GM12878 (cell line): ENCODE results near the gene EVI5L. TPM values are rescaled to one million over a fixed set of nuclear protein-coding genes. Genes with fewer than 3 reads are reported as not detected.

Experiments used
- ATAC-seq: fragments of 200-7000 bp; cut with Tn5 transposase; 3 replicates; pipeline ENCODE4 v1.9.1; 2020; ENCODE audit warnings: mild to moderate bottlenecking, moderate library complexity
- BruUV-seq: library from RNA; stranded (reverse); fragments of 400-500 nt; replicated peaks from 2 replicates; lab custom pipeline; 2021; lab: Mats Ljungman, UMichigan
- CTCF ChIA-PET: fragments of 300-600 bp; sonication (Branson Sonifier 250); formaldehyde crosslinking; extraction: SDS; loops from one replicate; lab custom pipeline; 2021; ENCODE audit warnings: inconsistent platforms; lab: Yijun Ruan, JAX
- POLR2A ChIA-PET: fragments of 350-600 bp; formaldehyde crosslinking; extraction: SDS; loops from one replicate; lab custom pipeline; 2021; ENCODE audit warnings: inconsistent platforms; lab: Charles Lee
- RAD21 ChIA-PET: fragments of 300-600 bp; sonication (Branson Sonifier 250); formaldehyde crosslinking; loops from one replicate; lab custom pipeline; 2023; ENCODE audit warnings: antibody characterized with exemption; ENCODE audit not compliant: unreplicated experiment; lab: Charles Lee
- SMC1A ChIA-PET: fragments of 300-600 bp; sonication (Branson Sonifier 250); formaldehyde crosslinking; loops from one replicate; lab custom pipeline; 2023; ENCODE audit not compliant: unreplicated experiment, uncharacterized antibody; lab: Charles Lee
- DNase-seq: peaks from one replicate; pipeline ENCODE4 v3.0.0-alpha.2; 2011; ENCODE audit warnings: low read depth, low spot score
- FAIRE-seq: peaks from 3 replicates; lab custom pipeline; 2011; peaks lifted over from hg19 to GRCh38; lab: Jason Lieb, UNC
- H2AFZ ChIP-seq: 2 replicates; pipeline ENCODE4 v1.6.0; 2011; ENCODE audit warnings: low read depth, low read length, control low read depth; ENCODE audit not compliant: control insufficient read depth
- H3K27ac ChIP-seq: 2 replicates; pipeline ENCODE4 v1.5.1; 2011; ENCODE audit warnings: control low read depth; ENCODE audit not compliant: control insufficient read depth, insufficient read depth
- H3K27me3 ChIP-seq, 2 experiments: replicated peaks in 1 of 2; 2 replicates each; pipeline versions ENCODE4 v1.6.0 to v1.6.1; 2011; ENCODE audit warnings: low read length in 1 of 2; ENCODE audit not compliant: control insufficient read depth in 2 of 2, insufficient read depth in 2 of 2
- H3K36me3 ChIP-seq, 2 experiments: 2 replicates each; pipeline ENCODE4 v1.5.1; 2011; ENCODE audit warnings: low read length in 1 of 2; ENCODE audit not compliant: control insufficient read depth in 2 of 2, insufficient read depth in 2 of 2
- H3K4me1 ChIP-seq: 2 replicates; pipeline ENCODE4 v1.6.1; 2011; ENCODE audit warnings: mild to moderate bottlenecking, low read length, moderate library complexity, mixed read lengths; ENCODE audit not compliant: control insufficient read depth, insufficient read depth
- H3K4me2 ChIP-seq: 2 replicates; pipeline ENCODE4 v1.6.0; 2011; ENCODE audit warnings: control low read depth; ENCODE audit not compliant: control insufficient read depth, insufficient read depth
- H3K4me3 ChIP-seq: fragments of 200-600 bp; sonication (generic); 2 replicates; pipeline ENCODE4 v1.5.1; 2016
- H3K79me2 ChIP-seq: 2 replicates; pipeline ENCODE4 v1.6.0; 2011; ENCODE audit warnings: low read length; ENCODE audit not compliant: control insufficient read depth, insufficient read depth
- H3K9ac ChIP-seq: 2 replicates; pipeline ENCODE4 v1.8.0; 2011; ENCODE audit warnings: low read length, control low read depth, mixed read lengths; ENCODE audit not compliant: control insufficient read depth, insufficient read depth
- H3K9me3 ChIP-seq: replicated peaks from 3 replicates; pipeline ENCODE4 v1.5.1; 2011; ENCODE audit warnings: mild to moderate bottlenecking, low read length; ENCODE audit not compliant: control insufficient read depth, insufficient read depth
- H4K20me1 ChIP-seq: 2 replicates; pipeline ENCODE4 v1.6.0; 2011; ENCODE audit not compliant: control insufficient read depth, insufficient read depth
- BMI1 ChIP-seq: fragments of 450-650 bp; IDR thresholded peaks from 2 replicates; pipeline ENCODE4 v1.6.1; 2016; ENCODE audit warnings: mild to moderate bottlenecking, moderate library complexity, borderline replicate concordance
- FOXM1 ChIP-seq: IDR thresholded peaks from 2 replicates; pipeline ENCODE4 v1.6.1; 2012; ENCODE audit warnings: low read depth, mild to moderate bottlenecking, inconsistent platforms, low read length, moderate library complexity
- HDAC6 ChIP-seq: fragments of 200-600 bp; sonication (generic); IDR thresholded peaks from one replicate; pipeline ENCODE4 v1.8.0; 2017; ENCODE audit warnings: antibody characterized with exemption; ENCODE audit not compliant: unreplicated experiment
- MYC ChIP-seq: IDR thresholded peaks from 2 replicates; pipeline ENCODE4 v1.6.1; 2011; ENCODE audit warnings: mild to moderate bottlenecking, low read length, moderate library complexity, inconsistent platforms; ENCODE audit not compliant: insufficient read depth, insufficient replicate concordance, insufficient read length, severe bottlenecking
- NFYA ChIP-seq: IDR thresholded peaks from 2 replicates; pipeline ENCODE4 v1.6.1; 2011; ENCODE audit warnings: low read depth, mild to moderate bottlenecking, low read length, improper control_type of control experiment, borderline replicate concordance
- NFYB ChIP-seq: IDR thresholded peaks from 2 replicates; pipeline ENCODE4 v1.6.1; 2011; ENCODE audit warnings: low read depth, mild to moderate bottlenecking, low read length, improper control_type of control experiment, moderate library complexity; ENCODE audit not compliant: insufficient read depth
- SMARCA5 ChIP-seq: fragments of 450-650 bp; IDR thresholded peaks from 2 replicates; pipeline ENCODE4 v1.6.1; 2017; ENCODE audit warnings: mild to moderate bottlenecking
- SUPT20H ChIP-seq: IDR thresholded peaks from 2 replicates; pipeline ENCODE4 v1.6.1; 2011; ENCODE audit warnings: low read depth, mild to moderate bottlenecking, low read length, moderate library complexity, borderline replicate concordance; ENCODE audit not compliant: control insufficient read depth
- SUZ12 ChIP-seq: fragments of 200-600 bp; sonication (generic); IDR thresholded peaks from one replicate; pipeline ENCODE4 v1.6.1; 2018; ENCODE audit warnings: antibody characterized with exemption, mild to moderate bottlenecking; ENCODE audit not compliant: unreplicated experiment
- ZNF24 ChIP-seq: fragments of 450-650 bp; IDR thresholded peaks from 2 replicates; pipeline ENCODE4 v1.6.1; 2017; ENCODE audit warnings: antibody characterized with exemption, mild to moderate bottlenecking
- ZZZ3 ChIP-seq: IDR thresholded peaks from 2 replicates; pipeline ENCODE4 v1.6.1; 2011; ENCODE audit warnings: low read depth; ENCODE audit not compliant: control insufficient read depth, insufficient read length
- WGBS: methylation state at CpG from one replicate; pipeline ENCODE4 v1.1.6; 2016; ENCODE audit warnings: low lambda C conversion rate; ENCODE audit not compliant: insufficient replicate concordance, insufficient coverage; ENCODE audit errors: missing lambda C conversion rate; 5-methylcytosine and 5-hydroxymethylcytosine counted together
- in situ Hi-C: fragments of 300-500 bp; cut with MboI; formaldehyde crosslinking; loops from 9 replicates; pipeline ENCODE4 v1.14.3; 2018; ENCODE audit warnings: mixed read lengths
- intact Hi-C: fragments of 100-400 bp; cut with micrococcal nuclease; formaldehyde crosslinking; loops from one replicate; pipeline ENCODE4 v1.14.2; 2022; ENCODE audit not compliant: unreplicated experiment
- polyA plus RNA-seq, 11 experiments: library from polyadenylated mRNA; depleted of rRNA in 4 of 11; unstranded in 6 of 11; stranded (reverse) in 5 of 11; fragments of >200 nt; fragmentation: Nextera tagmentation in 4 of 11; fragmentation: Illumina TruSeq in 1 of 11; extraction: Ambion mirVana in 4 of 11; extraction: Trizol in 1 of 11; gene quantifications; 1 replicate in 1 of 11; 2 replicates in 10 of 11; pipeline versions ENCODE4 v1.2.1 to v1.2.3, GENCODE V29; 2011 to 2016; ENCODE audit warnings: inconsistent platforms in 2 of 11, missing spikeins in 2 of 11, low read depth in 1 of 11
- total RNA-seq, 4 experiments: library from RNA; depleted of rRNA in 3 of 4; stranded (reverse); fragments of >200 nt in 3 of 4; fragmentation: Illumina TruSeq in 1 of 4; extraction: Trizol in 1 of 4; gene quantifications; 2 replicates each; pipeline versions ENCODE4 v1.2.1 to v1.2.3, GENCODE V29; 2013 to 2021
- TF ChIP-seq, protein P1 (sequence below): IDR thresholded peaks from 2 replicates; pipeline ENCODE4 v1.6.1; 2011; ENCODE audit warnings: borderline replicate concordance, low read depth, mild to moderate bottlenecking, moderate library complexity, low read length; ENCODE audit not compliant: insufficient read depth, poor library complexity, severe bottlenecking
- TF ChIP-seq, protein P2 (sequence below): IDR thresholded peaks from 2 replicates; pipeline ENCODE4 v1.6.1; 2011; ENCODE audit warnings: low read depth, low read length, improper control_type of control experiment, borderline replicate concordance
- TF ChIP-seq, protein P3 (sequence below): fragments of 450-650 bp; formaldehyde crosslinking; IDR thresholded peaks from 2 replicates; pipeline ENCODE4 v1.4.0; 2022; ENCODE audit warnings: mild to moderate bottlenecking, moderate library complexity

EVI5L gene
- total and polyA plus RNA-seq, 10 of the 15 experiments (the other 5 are each of a cell fraction or from before 2014, with no cell fraction given): 0.23 to 13.8 (median 5.0) TPM

DNA sequence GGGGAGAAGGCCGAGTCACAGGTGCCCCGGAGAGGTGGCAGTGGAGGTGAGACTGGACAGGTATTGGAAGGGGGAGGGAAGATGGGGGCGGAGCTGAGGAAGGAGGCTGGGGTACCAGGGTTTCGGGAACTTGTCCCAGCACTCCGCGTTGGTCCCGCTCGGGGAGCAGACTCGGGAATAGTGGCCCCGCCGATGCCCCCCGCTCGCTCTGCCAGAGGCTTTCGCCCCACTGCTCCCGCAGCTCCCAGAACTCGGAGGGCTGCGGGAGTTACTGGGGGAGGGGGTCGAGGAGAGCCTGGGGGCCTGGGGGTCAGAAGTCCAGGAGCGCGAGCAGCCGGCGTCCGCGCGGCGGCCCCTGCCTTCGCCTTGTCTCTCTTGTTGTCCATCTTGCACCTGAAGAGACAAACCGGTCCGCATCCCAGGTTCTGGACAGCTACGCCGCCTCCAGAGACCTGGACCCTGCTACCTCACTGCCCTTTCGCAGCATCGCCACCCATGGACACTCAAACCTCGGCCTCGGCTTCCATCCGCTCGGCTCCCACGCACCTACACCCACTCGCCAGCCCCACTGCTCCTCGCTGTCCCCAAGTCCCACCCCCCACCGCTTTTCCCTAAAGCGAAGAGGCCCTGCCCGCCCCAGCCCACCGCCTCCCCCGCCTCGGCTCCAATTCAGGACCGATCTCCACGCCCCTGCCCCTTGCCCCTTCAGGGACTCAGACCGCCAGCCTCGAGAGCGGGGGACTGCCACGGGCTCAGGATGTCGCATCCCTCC lies 43.5 kb downstream of the EVI5L start (continued):
- TF ChIP-seq HDAC6: no peak
- TF ChIP-seq, protein P1, sequence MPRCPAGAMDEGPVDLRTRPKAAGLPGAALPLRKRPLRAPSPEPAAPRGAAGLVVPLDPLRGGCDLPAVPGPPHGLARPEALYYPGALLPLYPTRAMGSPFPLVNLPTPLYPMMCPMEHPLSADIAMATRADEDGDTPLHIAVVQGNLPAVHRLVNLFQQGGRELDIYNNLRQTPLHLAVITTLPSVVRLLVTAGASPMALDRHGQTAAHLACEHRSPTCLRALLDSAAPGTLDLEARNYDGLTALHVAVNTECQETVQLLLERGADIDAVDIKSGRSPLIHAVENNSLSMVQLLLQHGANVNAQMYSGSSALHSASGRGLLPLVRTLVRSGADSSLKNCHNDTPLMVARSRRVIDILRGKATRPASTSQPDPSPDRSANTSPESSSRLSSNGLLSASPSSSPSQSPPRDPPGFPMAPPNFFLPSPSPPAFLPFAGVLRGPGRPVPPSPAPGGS: no peak
- TF ChIP-seq NFYA: no peak
- TF ChIP-seq ZZZ3: no peak
- no peak for TF ChIP-seq SUPT20H

DNA sequence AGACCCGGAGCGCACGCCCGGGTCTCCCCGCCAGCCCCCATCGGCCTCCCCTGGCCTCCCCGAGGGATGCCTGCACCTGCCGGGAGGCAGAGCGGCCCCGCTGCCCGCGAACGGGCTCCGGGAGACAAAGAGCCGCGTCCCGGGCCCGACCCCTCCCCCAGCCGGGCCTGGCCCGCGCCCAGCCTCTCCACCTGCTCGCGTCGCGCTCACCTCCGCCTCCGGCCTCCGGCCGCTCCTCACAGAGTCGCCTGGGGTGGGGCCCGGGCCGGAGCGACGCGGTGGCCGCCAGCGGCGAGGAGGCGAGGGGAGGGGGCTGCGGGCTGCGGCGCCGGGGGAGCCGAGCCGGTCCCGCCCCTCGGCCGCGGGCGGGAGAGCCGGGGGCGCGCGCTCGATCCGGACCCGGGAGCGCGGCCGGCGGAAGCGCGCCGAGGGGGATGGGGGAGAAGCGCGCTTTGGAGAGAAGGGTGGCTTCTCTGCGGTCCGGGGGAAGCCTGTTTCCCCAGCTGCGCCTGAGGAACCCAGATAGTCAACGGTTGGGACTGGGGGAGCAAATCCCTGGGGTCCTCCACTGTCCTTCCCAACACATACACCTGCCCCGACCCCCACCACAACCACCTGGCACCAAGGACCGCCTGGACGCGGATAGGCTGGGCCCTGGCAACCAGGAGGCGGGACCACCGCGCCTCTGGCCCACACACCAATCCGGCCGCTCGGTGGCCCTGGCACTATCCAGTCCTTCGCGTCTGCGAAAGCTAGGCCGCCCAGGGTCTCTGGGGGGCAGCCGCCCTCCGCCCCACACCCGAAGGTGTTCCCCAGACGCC lies 44.3 kb downstream of the EVI5L start, which contains the start of gene PRR36:
PRR36 (minus strand) TSS at position 315 of the 821 bp plus-strand sequence. CDS start 701 bp downstream, outside the sequence.
- peaks cover 2 to 3% of the 10 kb centered on the region in 2 experiments; a peak in 2 of 4 replicates for H3K27me3 ChIP-seq
- no peaks in the 10 kb centered on the region for H3K9me3 ChIP-seq
- no peak within 1 kb of the TSS for H3K4me2 ChIP-seq
- intact Hi-C loops: no loop called here
- no peak within 1 kb of the TSS for H3K4me3 ChIP-seq
- H2AFZ ChIP-seq: no peak within 1 kb of the TSS
- TF ChIP-seq ZNF24 (no peak), BMI1 (no peak), SMARCA5 (no peak), SUZ12 (peak; percentile 51), MYC (no peak), NFYB (peak; percentile 50; the same call in 1 of the 2 replicates), FOXM1 (no peak)
- TF ChIP-seq, protein P2, sequence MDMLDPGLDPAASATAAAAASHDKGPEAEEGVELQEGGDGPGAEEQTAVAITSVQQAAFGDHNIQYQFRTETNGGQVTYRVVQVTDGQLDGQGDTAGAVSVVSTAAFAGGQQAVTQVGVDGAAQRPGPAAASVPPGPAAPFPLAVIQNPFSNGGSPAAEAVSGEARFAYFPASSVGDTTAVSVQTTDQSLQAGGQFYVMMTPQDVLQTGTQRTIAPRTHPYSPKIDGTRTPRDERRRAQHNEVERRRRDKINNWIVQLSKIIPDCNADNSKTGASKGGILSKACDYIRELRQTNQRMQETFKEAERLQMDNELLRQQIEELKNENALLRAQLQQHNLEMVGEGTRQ: no peak
- TF ChIP-seq, protein P3, sequence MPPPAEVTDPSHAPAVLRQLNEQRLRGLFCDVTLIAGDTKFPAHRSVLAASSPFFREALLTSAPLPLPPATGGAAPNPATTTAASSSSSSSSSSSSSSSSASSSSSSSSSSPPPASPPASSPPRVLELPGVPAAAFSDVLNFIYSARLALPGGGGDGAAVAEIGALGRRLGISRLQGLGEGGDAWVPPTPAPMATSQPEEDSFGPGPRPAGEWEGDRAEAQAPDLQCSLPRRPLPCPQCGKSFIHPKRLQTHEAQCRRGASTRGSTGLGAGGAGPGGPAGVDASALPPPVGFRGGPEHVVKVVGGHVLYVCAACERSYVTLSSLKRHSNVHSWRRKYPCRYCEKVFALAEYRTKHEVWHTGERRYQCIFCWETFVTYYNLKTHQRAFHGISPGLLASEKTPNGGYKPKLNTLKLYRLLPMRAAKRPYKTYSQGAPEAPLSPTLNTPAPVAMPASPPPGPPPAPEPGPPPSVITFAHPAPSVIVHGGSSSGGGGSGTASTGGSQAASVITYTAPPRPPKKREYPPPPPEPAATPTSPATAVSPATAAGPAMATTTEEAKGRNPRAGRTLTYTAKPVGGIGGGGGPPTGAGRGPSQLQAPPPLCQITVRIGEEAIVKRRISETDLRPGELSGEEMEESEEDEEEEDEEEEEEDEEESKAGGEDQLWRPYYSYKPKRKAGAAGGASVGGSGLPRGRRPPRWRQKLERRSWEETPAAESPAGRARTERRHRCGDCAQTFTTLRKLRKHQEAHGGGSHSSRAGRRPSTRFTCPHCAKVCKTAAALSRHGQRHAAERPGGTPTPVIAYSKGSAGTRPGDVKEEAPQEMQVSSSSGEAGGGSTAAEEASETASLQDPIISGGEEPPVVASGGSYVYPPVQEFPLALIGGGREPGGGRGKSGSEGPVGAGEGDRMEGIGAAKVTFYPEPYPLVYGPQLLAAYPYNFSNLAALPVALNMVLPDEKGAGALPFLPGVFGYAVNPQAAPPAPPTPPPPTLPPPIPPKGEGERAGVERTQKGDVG (CRISPR knock-in tag): no peak
- no TSS peak for BruUV-seq
- CTCF ChIA-PET: no interaction called here
- RAD21 ChIA-PET: no interaction called here
- in situ Hi-C loops: no loop called here
- WGBS: 15% methylated on average over 47 of the region's 88 CpGs
- H3K36me3 ChIP-seq: no peaks in the 10 kb centered on the region
- FAIRE-seq: no peak
- no peak within 1 kb of the TSS for H3K27ac ChIP-seq
- no peak for ATAC-seq
- no peaks in the 10 kb centered on the region for H4K20me1 ChIP-seq
- peaks cover 8% of the 10 kb centered on the region; the same call in 1 of the 2 replicates for H3K4me1 ChIP-seq
- H3K9ac ChIP-seq: no peak within 1 kb of the TSS
- DNase-seq: no peak
- no peaks in the 10 kb centered on the region for H3K79me2 ChIP-seq
- POLR2A ChIA-PET: no interaction called here
- SMC1A ChIA-PET: no interaction called here
